ENCODE results near the gene BSN. TPM values are rescaled to one million over a fixed set of nuclear protein-coding genes. Genes with fewer than 3 reads are reported as not detected.

BSN gene
- total RNA-seq, 4 donors from 2014 or later, result 0.11 to 0.19 (median 0.16) TPM

- Histone ChIP-seq H3K27me3 (no peaks in the 10 kb centered on the region), H3K27ac (peak within 1 kb of the TSS; percentile 83 to 97 (median 97)), H3K4me3 (peak within 1 kb of the TSS; percentile 66 to 93 (median 85)), H3K9me3 (no peaks in the 10 kb centered on the region), H3K36me3 (peaks cover 6 to 35% (median 23%) of the 10 kb centered on the region in 3 donors), H3K4me1 (peaks cover 14 to 36% (median 19%) of the 10 kb centered on the region in 3 donors)
- DNase-seq, result no peak
- intact Hi-C loops (cut with DNase I), result loop anchor here (5.0 kb wide), 1 partner anchor 137 kb away; no protein-coding TSS in a partner anchor
- TF ChIP-seq POLR2A (IDR thresholded peaks at IDR 0.05), result peak in 3 of 4 donors; percentile 67 to 79 (median 69)
- peak in 1 of 6 experiments; percentile 14 for TF ChIP-seq CTCF (IDR thresholded peaks at IDR 0.05)
- WGBS, 2 donors, result 1% methylated on average over 28 of the region's 71 CpGs; no CpG with 5 or more reads in 1 of the 2 donors
These were observed 119.6 kb downstream of the BSN start, which contains the start of gene APEH for GRCh38 chr3:49673715-49674496. APEH (plus strand) TSS chr3:49674351; CDS start chr3:49674402, 51 bp downstream.

GRCh38 chr3:49674497-49674983 is 120.3 kb downstream of the BSN start:
- Histone ChIP-seq H3K27ac (peak overlapping the region; percentile 83 to 97 (median 97)), H3K4me3 (peak overlapping the region; percentile 66 to 93 (median 85)), H3K4me1 (peaks cover 14 to 29% (median 19%) of the 10 kb centered on the region in 3 donors), H3K36me3 (peaks cover 12 to 41% (median 27%) of the 10 kb centered on the region in 3 donors), H3K27me3 (no peaks in the 10 kb centered on the region), H3K9me3 (no peaks in the 10 kb centered on the region)
- intact Hi-C loops (cut with DNase I), result loop anchor here (5.0 kb wide), 1 partner anchor 137 kb away; no protein-coding TSS in a partner anchor
- TF ChIP-seq POLR2A (IDR thresholded peaks at IDR 0.05) (no peak), CTCF (IDR thresholded peaks at IDR 0.05) (peak in 3 of 6 experiments; percentile 2 to 22 (median 4))
- DNase-seq, result no peak
- 0 to 3% methylated on average over 1 to 8 of the region's 34 CpGs for WGBS, 2 donors

- Histone ChIP-seq H3K4me1 (peaks cover 14 to 29% (median 19%) of the 10 kb centered on the region in 3 donors), H3K36me3 (peaks cover 22 to 55% (median 40%) of the 10 kb centered on the region in 3 donors), H3K4me3 (no peak overlapping the region), H3K9me3 (no peaks in the 10 kb centered on the region), H3K27me3 (no peaks in the 10 kb centered on the region), H3K27ac (no peak overlapping the region)
- intact Hi-C loops (cut with DNase I), result no loop called here
- TF ChIP-seq POLR2A (IDR thresholded peaks at IDR 0.05), result no peak
- no peak for TF ChIP-seq CTCF (IDR thresholded peaks at IDR 0.05)
- 90 to 97% methylated on average over 6 to 8 of the region's 11 CpGs for WGBS, 2 donors
- no peak for DNase-seq
These were observed 121.6 kb downstream of the BSN start for GRCh38 chr3:49675912-49676311.

- Histone ChIP-seq H3K27ac (no peak overlapping the region), H3K36me3 (peaks cover 40 to 93% (median 66%) of the 10 kb centered on the region in 3 donors), H3K27me3 (no peaks in the 10 kb centered on the region), H3K4me3 (no peak overlapping the region), H3K9me3 (no peaks in the 10 kb centered on the region), H3K4me1 (peaks cover 0 to 7% (median under 1%) of the 10 kb centered on the region in 3 donors)
- no peak for DNase-seq
- 86 to 93% methylated on average over 2 to 5 of the region's 7 CpGs for WGBS, 2 donors
- intact Hi-C loops (cut with DNase I), result no loop called here
- TF ChIP-seq CTCF (IDR thresholded peaks at IDR 0.05), result no peak
- no peak for TF ChIP-seq POLR2A (IDR thresholded peaks at IDR 0.05)
These were observed 126.4 kb downstream of the BSN start for GRCh38 chr3:49680493-49681231.
